ENCODE results near the gene DNMT3A. TPM values are rescaled to one million over a fixed set of nuclear protein-coding genes. Genes with fewer than 3 reads are reported as not detected.
A peak's percentile ranks its signal among the peaks of the same experiment; 100 is the strongest.

The DNMT3A gene
- total and polyA plus RNA-seq, 2 experiments from 2014 or later, result 47.2 to 80.4 TPM

- peaks cover 5% of the 10 kb centered on the region; the same call in 1 of the 2 replicates for H3K36me3 ChIP-seq (ENCODE audit: insufficient read depth)
- Mint-ChIP-seq H3K27ac (peak overlapping the region; percentile 94), H3K4me3 (peak overlapping the region; percentile 94), H3K27me3 (ENCODE audit: insufficient read depth, low read depth, poor library complexity) (peaks cover 14% of the 10 kb centered on the region), H3K4me1 (peaks cover 59% of the 10 kb centered on the region), H3K9me3 (peaks cover 10% of the 10 kb centered on the region; the same call in 2 of the 3 replicates), H3K36me3 (ENCODE audit: low read depth) (peaks cover 64% of the 10 kb centered on the region)
- peak overlapping the region; percentile 95 for H3K4me2 ChIP-seq
- peak; percentile 97 for DNase-seq (ENCODE audit: low spot score)
- peak; percentile 82 for ATAC-seq
- H3K27me3 ChIP-seq (ENCODE audit: insufficient read depth), result no peaks in the 10 kb centered on the region
- H2AFZ ChIP-seq, result no peak overlapping the region
- TF ChIP-seq ZNF114 (CRISPR knock-in tag; IDR thresholded peaks at IDR 0.05) (no peak), POLR2AphosphoS5 (IDR thresholded peaks at IDR 0.05; ENCODE audit: low read depth) (0 out of 2 replicates have a peak, but pooled peaks have one; percentile 1), ZNF331 (CRISPR knock-in tag; IDR thresholded peaks at IDR 0.05; ENCODE audit: low read depth) (no peak), ETS1 (IDR thresholded peaks at IDR 0.05) (no peak)
- H3K4me3 ChIP-seq, result peak overlapping the region; percentile 95
- no peaks in the 10 kb centered on the region for H3K9me2 ChIP-seq (ENCODE audit: insufficient read depth)
- peak overlapping the region; percentile 98 for H3K27ac ChIP-seq (ENCODE audit: low read depth)
- peaks cover 18% of the 10 kb centered on the region for H3F3A ChIP-seq (replicated peaks; ENCODE audit: low read depth)
- peaks cover 22% of the 10 kb centered on the region for H4K20me1 ChIP-seq (replicated peaks; ENCODE audit: insufficient read depth)
- peaks cover 53% of the 10 kb centered on the region for H3K79me2 ChIP-seq (replicated peaks; ENCODE audit: insufficient read depth)
- peaks cover 48% of the 10 kb centered on the region for H3K4me1 ChIP-seq (ENCODE audit: insufficient read depth)
These were observed 89.2 kb downstream of the DNMT3A start for GRCh38 chr2:25252291-25253152.

DNA sequence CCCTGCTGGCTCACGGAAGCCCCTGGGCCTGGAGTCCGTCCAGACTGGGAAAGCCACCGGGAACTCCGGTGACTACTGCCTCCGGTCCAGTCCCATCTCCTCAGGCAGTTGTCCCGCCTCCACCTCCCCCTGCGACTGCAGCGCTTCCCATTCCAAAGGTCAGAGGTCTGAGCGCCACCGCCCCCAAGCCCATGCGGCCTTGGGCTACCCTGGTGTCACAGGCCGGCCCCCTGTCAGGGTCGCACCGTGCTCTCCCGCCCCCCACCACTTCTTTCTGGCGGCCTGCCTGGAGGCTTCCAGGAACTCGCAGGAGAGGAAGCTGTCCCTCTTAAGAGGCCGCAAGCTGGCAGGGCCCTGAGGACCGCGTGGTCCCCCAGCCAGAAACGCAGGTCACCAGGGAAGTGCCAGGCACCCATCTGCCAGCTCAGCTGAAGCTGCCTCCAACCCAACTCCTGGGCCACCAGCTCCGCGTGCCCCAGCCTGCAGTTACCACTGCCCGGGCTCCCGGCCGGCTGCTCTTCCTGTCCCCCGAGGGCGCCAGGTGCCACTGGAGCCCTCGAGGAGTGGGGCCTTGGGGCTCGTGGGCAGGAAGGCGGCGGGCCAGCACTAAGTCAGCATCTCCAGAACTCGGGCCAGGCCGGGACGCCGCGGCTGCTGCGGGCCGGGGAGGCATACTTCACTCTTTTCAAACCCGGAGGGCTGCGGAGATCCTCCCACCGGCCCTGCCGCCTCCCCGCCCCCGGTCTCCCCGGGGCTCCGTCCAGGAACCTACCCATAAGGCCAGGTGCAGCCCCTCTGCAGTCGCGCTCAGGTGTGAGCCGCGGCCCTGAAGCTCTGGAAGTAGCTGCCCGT lies 90.1 kb downstream of the DNMT3A start:
- no peaks in the 10 kb centered on the region for H3K27me3 ChIP-seq (ENCODE audit: insufficient read depth)
- peak overlapping the region; percentile 94 for H3K4me3 Mint-ChIP-seq
- no peaks in the 10 kb centered on the region for H3K9me2 ChIP-seq (ENCODE audit: insufficient read depth)
- H3K79me2 ChIP-seq (replicated peaks; ENCODE audit: insufficient read depth), result peaks cover 53% of the 10 kb centered on the region
- peaks cover 54% of the 10 kb centered on the region for H3K4me1 Mint-ChIP-seq
- H2AFZ ChIP-seq, result no peak overlapping the region
- peak overlapping the region; percentile 92 for H3K27ac Mint-ChIP-seq
- peaks cover 10% of the 10 kb centered on the region; the same call in 1 of the 2 replicates for H3K36me3 ChIP-seq (ENCODE audit: insufficient read depth)
- peaks cover 39% of the 10 kb centered on the region for H3K4me1 ChIP-seq (ENCODE audit: insufficient read depth)
- H3K27ac ChIP-seq (ENCODE audit: low read depth), result peak overlapping the region; percentile 96
- DNase-seq (ENCODE audit: low spot score) (peak; percentile 61), ATAC-seq (peak; percentile 51)
- H4K20me1 ChIP-seq (replicated peaks; ENCODE audit: insufficient read depth), result peaks cover 25% of the 10 kb centered on the region
- peaks cover 12% of the 10 kb centered on the region for H3F3A ChIP-seq (replicated peaks; ENCODE audit: low read depth)
- H3K36me3 Mint-ChIP-seq (ENCODE audit: low read depth), result peaks cover 72% of the 10 kb centered on the region
- peak overlapping the region; percentile 97 for H3K4me2 ChIP-seq
- H3K4me3 ChIP-seq, result peak overlapping the region; percentile 95
- peaks cover 10% of the 10 kb centered on the region; the same call in 2 of the 3 replicates for H3K9me3 Mint-ChIP-seq
- TF ChIP-seq POLR2AphosphoS5 (IDR thresholded peaks at IDR 0.05; ENCODE audit: low read depth), result peak; percentile 50
- no peak for TF ChIP-seq EZH2phosphoT487 (IDR thresholded peaks at IDR 0.05; ENCODE audit: unreplicated experiment)
- peaks cover 14% of the 10 kb centered on the region for H3K27me3 Mint-ChIP-seq (ENCODE audit: insufficient read depth, low read depth, poor library complexity)

- H3F3A ChIP-seq (replicated peaks; ENCODE audit: low read depth), result peaks cover 11% of the 10 kb centered on the region
- peak; percentile 20 for ATAC-seq
- no peaks in the 10 kb centered on the region for H3K27me3 ChIP-seq (ENCODE audit: insufficient read depth)
- H3K27ac ChIP-seq (ENCODE audit: low read depth), result peak overlapping the region; percentile 96
- no peak overlapping the region for H2AFZ ChIP-seq
- H3K4me2 ChIP-seq, result peak overlapping the region; percentile 97
- TF ChIP-seq JUNB (IDR thresholded peaks at IDR 0.05; ENCODE audit: unreplicated experiment), result no peak
- peaks cover 10% of the 10 kb centered on the region; the same call in 1 of the 2 replicates for H3K36me3 ChIP-seq (ENCODE audit: insufficient read depth)
- H3K4me1 ChIP-seq (ENCODE audit: insufficient read depth), result peaks cover 34% of the 10 kb centered on the region
- peaks cover 53% of the 10 kb centered on the region for H3K79me2 ChIP-seq (replicated peaks; ENCODE audit: insufficient read depth)
- peak overlapping the region; percentile 94 for H3K4me3 Mint-ChIP-seq
- H3K4me1 Mint-ChIP-seq, result peaks cover 48% of the 10 kb centered on the region
- no peaks in the 10 kb centered on the region for H3K9me2 ChIP-seq (ENCODE audit: insufficient read depth)
- peaks cover 10% of the 10 kb centered on the region; the same call in 2 of the 3 replicates for H3K9me3 Mint-ChIP-seq
- H4K20me1 ChIP-seq (replicated peaks; ENCODE audit: insufficient read depth), result peaks cover 30% of the 10 kb centered on the region
- H3K4me3 ChIP-seq, result peak overlapping the region; percentile 95
- H3K27ac Mint-ChIP-seq, result peak overlapping the region; percentile 92
- no peak for DNase-seq (ENCODE audit: low spot score)
- H3K27me3 Mint-ChIP-seq (ENCODE audit: insufficient read depth, low read depth, poor library complexity), result peaks cover 14% of the 10 kb centered on the region
- peaks cover 76% of the 10 kb centered on the region for H3K36me3 Mint-ChIP-seq (ENCODE audit: low read depth)
These were observed 90.7 kb downstream of the DNMT3A start for GRCh38 chr2:25251071-25251421.

Data from GM23338 (cell line).